GM21360 (cell line): Measurements from ENCODE around the gene NAP1L1.

Experiments used
- ATAC-seq: cut with Tn5 transposase; IDR thresholded peaks from one replicate; pipeline ENCODE4 v1.9.1; 2021; ENCODE audit warnings: mild to moderate bottlenecking, moderate library complexity; ENCODE audit not compliant: unreplicated experiment

NAP1L1 gene

DNA sequence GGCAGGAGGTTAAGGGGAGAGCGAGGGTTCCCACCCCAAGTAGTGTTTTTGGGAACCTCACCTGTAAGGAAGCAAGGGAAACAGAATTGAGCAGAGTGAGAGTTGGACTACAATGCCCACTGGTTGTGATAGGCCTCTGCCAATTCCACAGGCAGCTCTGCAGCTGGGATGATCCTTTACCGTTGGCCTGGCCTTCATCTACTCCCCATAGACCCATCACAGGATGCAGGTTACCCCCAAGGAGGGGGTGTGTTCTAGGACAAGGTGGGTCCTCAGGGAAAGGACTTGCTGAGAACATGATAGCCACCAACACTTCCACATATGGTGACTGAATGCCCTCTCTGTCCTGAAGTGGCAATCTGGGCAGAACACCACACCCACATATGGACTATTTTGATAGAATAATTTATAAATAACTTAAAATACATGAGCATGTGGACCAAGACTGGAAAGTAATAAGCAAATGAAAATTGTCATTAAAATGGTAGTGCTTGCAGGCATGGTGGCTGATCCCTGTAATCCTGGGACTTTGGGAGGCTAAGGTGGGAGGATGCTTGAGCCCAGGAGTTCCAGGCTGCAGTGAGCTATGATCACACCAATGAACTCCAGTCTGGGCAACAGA lies 61.3 kb downstream of the NAP1L1 start:
- ATAC-seq: no peak

- ATAC-seq: no peak
These were observed 62.0 kb downstream of the NAP1L1 start for GRCh38 chr12:76022506-76022905.

DNA sequence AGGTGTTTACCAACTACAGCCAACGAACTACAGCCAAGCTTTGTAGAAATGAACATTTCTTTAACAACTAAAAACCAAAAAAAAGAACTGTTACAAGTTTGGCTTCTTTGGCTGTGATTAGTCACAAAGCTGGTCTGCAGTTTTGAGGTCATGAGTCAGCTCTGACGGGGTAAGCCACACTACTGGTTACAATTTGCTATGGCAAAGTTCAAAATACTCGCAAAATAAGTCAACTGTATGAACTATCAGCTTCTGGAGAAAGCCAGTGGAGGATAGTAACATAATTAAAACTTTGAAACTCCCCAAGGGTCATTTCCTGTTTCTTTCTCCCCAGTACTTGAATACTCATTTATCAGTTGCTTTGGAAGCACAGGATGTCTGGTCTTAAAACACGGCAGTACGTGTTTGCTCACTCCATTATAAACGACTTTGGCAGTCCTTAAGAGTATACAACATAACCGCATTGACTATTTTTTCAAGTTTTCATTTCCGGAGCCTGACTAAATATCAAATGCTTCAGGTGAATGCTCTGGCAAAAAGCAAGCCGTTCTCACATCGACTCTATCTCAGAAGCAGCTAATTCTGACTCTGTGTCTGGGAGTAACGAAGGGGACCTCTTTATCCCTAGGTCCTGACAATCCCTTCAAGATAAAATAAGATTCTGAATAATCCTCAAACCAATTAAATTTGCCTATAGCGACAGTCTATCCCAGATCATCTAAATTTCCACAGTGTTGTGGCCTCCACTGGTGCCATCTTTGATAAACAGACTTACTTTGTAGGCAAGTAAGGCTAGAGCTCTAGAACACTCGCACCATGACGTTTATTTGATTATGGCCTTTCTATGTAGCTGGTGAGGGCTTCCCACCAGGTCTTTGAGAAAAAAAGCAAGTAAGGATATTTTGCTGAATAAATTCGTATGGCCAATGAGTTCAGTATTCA lies 63.5 kb downstream of the NAP1L1 start:
- peak; percentile 53 for ATAC-seq

GRCh38 chr12:76020281-76020680 lies 64.2 kb downstream of the NAP1L1 start:
- ATAC-seq: no peak

DNA sequence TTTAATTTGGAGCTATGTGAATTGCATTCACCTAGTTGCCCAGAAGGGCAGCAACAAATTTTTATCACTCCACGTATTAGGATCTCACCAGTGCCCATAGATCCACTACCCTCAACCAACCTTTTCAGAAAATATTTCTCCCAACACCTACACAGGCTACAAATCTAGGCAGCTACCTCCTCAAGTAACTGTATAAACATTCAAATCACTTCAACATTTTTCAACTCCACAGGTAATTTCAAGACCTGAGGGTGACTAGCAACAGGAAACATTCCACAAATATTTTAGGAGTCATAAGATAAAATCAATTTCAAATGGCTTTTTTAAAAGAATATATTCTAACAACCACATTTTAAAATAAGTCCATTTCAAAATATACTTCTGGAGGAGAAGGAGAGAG lies 65.8 kb downstream of the NAP1L1 start:
- no peak for ATAC-seq

GRCh38 chr12:76018111-76018510 lies 66.4 kb downstream of the NAP1L1 start:
- ATAC-seq: no peak

DNA sequence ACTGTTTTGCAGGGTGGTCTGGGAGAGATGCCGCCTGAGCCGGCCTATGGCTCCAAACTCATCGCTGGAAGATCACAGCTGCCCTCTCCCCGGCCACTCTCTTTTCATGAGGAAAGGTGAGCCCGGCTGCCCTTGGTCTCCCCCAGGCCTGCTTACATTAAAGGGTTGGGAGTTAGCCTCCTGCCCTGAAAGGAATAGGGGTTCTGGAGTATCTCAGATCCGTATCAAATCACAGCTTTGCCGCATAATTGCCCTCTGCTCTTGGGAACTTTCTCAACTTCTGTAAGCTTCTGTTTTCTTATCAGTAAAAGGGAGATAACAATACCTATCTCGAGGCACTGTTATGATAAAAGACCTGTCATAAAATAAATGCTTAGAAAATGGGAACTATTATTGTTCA lies 70.5 kb downstream of the NAP1L1 start:
- ATAC-seq: no peak

DNA sequence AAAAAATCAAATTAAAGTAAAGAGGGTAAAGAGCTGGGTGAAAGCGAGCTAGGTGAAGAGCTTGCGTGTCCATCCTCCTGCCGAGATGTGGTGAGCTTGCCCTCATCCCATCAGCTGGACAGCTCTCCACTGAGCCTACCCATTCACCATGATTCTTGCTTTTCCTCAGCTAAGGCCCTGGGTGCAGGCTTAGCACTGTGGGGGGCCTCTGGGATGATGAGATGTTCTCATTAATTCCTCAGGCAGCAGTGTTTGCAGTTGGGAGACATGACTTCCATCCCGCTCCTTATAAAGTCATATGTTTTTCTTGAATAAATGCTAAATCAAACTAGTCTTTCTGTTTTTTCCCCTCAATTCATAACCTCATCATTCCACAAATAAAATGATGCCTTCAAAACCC lies 70.9 kb downstream of the NAP1L1 start:
- ATAC-seq: no peak

- ATAC-seq: no peak
These were observed 71.8 kb downstream of the NAP1L1 start for GRCh38 chr12:76012644-76013043.

- no peak for ATAC-seq
These were observed 73.6 kb downstream of the NAP1L1 start for GRCh38 chr12:76010732-76011458.

DNA sequence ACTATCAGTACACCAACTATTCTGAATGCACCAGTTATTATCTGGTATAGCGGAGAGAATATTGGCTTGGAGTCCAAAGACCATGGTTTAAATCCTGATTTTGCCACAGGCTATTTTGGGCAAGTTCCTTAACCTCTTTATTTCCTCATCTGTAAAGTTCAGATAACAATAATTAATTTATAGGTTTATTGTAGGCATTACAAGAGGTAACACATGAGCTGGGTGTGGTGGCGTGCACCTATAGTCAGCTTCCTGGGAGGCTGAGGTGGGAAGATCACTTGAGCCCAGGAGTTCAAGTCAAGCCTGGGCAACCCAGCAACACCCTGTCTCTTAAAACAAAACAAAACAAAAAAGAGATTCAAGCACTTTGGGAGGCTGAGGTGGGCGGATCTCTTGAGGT lies 76.1 kb downstream of the NAP1L1 start:
- no peak for ATAC-seq

DNA sequence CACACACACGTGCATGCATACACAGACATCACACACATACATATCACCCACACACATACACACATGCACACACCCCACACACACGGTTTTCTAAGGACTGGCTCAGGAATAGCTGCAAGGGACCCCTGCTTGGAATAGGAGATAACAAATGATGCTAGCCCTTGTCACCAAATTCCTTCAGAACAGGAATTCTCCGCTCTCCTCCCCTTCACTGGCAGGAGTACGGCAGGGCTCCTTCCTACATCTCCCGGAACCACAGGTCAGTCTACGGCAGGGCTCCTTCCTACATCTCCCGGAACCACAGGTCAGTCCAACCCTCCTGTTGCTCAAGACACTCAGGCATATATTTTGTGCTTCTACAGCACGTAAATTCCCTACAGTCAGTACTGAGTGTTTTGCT lies 76.8 kb downstream of the NAP1L1 start:
- no peak for ATAC-seq

GRCh38 chr12:76006028-76006925 lies 78.2 kb downstream of the NAP1L1 start:
- no peak for ATAC-seq

GRCh38 chr12:76003355-76003638 lies 81.2 kb downstream of the NAP1L1 start:
- no peak for ATAC-seq

GRCh38 chr12:76002598-76003354 lies 81.7 kb downstream of the NAP1L1 start:
- ATAC-seq: no peak

DNA sequence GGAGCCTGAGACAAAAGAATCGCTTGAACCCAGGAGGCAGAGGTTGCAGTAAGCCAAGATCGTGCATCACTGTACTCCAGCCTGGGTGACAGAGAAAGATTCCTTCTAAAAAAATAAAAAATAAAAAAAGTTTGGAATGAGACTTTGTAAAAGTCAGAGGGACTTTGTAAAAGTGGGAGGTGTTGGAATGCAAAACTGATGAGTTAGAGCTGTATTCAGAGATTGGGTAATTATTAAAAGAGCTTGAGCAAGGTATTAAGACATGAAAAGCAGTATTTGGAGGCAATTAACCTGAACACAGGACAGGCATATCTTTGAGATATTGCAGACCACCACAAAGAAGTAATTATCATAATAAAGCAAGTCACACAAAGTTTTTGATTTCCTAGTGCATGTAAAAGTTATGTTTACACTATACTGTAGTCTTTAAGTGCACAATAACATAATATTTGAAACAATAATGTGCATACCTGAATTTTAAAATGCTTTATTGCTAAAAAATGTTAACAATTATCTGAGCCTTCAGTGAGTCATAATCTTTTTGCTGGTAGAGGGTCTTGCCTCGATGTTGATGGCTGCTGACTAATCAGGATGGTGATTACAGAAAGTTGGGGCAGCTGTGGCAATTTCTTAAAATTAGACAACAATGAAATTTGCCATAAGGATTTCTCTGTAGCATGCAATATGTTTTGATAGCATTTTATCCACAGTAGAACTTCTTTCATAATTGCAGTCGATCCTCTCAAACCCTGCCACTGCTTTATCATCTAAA lies 86.0 kb downstream of the NAP1L1 start:
- ATAC-seq: no peak

GRCh38 chr12:75997658-75998057 lies 86.8 kb downstream of the NAP1L1 start:
- ATAC-seq: no peak

DNA sequence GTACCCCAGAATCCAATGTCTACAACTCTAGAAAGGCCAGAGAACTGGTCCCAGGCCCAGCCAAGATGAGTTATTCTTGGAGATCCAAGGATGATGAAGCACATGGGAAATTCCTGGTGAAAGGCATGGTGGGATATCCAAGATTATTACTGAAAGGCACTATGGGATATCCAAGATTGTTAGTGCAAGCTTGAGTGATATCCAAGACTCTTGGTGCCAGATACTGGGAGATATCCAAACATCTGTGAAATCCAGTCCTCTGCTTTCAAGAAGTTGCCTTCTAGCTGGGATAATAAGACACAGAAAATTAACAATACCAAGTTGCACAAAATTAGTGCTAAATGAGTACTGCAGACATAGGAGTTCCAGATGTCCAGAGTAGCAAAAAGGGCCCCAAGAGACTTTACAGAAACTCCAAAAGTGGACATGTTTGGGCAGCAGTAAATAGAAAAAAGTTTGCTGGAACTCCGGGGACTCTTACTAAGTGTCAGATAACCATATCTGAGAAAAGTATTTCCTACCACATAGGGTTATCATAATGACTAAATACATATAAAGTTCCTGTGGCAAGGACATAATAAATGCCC lies 87.5 kb downstream of the NAP1L1 start:
- ATAC-seq: no peak

GRCh38 chr12:75995691-75996090 lies 88.8 kb downstream of the NAP1L1 start:
- ATAC-seq: no peak
